Keratinocyte (primary cell): ENCODE data around the gene MLLT3. TPM values are rescaled to one million over a fixed set of nuclear protein-coding genes. Genes with fewer than 3 reads are reported as not detected.

Source experiments
- DNase-seq: peaks from one replicate; pipeline ENCODE4 v3.0.0-alpha.2; 2011; ENCODE audit warnings: low read depth, missing footprints, low spot score
- FAIRE-seq: peaks from 2 replicates; lab custom pipeline; 2011; peaks lifted over from hg19 to GRCh38; lab: Jason Lieb, UNC
- H2AFZ ChIP-seq: 2 replicates; pipeline ENCODE4 v1.6.0; 2012; ENCODE audit warnings: low read length, control low read depth, inconsistent platforms; ENCODE audit not compliant: control insufficient read depth
- H3K27ac ChIP-seq: 2 replicates; pipeline ENCODE4 v1.5.1; 2011; ENCODE audit warnings: low read length; ENCODE audit not compliant: control insufficient read depth, insufficient read depth
- H3K27me3 ChIP-seq: 3 replicates; pipeline ENCODE4 v1.6.0; 2011; ENCODE audit warnings: low read length; ENCODE audit not compliant: control insufficient read depth, insufficient read depth; ENCODE audit errors: extremely low read depth
- H3K36me3 ChIP-seq, 2 experiments: 2 replicates in 1 of 2; 3 replicates in 1 of 2; pipeline ENCODE4 v1.5.1; 2011; ENCODE audit warnings: low read length in 2 of 2, mild to moderate bottlenecking in 1 of 2; ENCODE audit not compliant: control insufficient read depth in 2 of 2, insufficient read depth in 2 of 2; ENCODE audit errors: extremely low read depth in 1 of 2
- H3K4me1 ChIP-seq: 3 replicates; pipeline ENCODE4 v1.5.1; 2011; ENCODE audit warnings: low read length; ENCODE audit not compliant: control insufficient read depth, insufficient read depth; ENCODE audit errors: extremely low read depth
- H3K4me2 ChIP-seq: 3 replicates; pipeline ENCODE4 v1.6.0; 2011; ENCODE audit warnings: low read depth, low read length; ENCODE audit not compliant: control insufficient read depth, insufficient read depth; ENCODE audit errors: extremely low read depth
- H3K4me3 ChIP-seq, 3 experiments: fragments of 200-600 bp in 1 of 3; sonication (generic) in 1 of 3; 2 replicates in 2 of 3; 3 replicates in 1 of 3; pipeline ENCODE4 v1.5.1; 2011 to 2016; ENCODE audit warnings: low read length in 3 of 3, mild to moderate bottlenecking in 3 of 3, control low read depth in 2 of 3, inconsistent platforms in 1 of 3, low read depth in 1 of 3, mixed read lengths in 1 of 3, mixed run types in 1 of 3, moderate library complexity in 1 of 3; ENCODE audit not compliant: control insufficient read depth in 2 of 3, insufficient read depth in 2 of 3; ENCODE audit errors: extremely low read depth in 1 of 3
- H3K79me2 ChIP-seq: 2 replicates; pipeline ENCODE4 v1.6.0; 2012; ENCODE audit warnings: low read length; ENCODE audit not compliant: control insufficient read depth, insufficient read depth
- H3K9ac ChIP-seq: 3 replicates; pipeline ENCODE4 v1.6.0; 2011; ENCODE audit warnings: low read length; ENCODE audit not compliant: control insufficient read depth, insufficient read depth; ENCODE audit errors: extremely low read depth
- H3K9me1 ChIP-seq: 3 replicates; pipeline ENCODE4 v1.6.0; 2011; ENCODE audit warnings: low read length; ENCODE audit not compliant: control insufficient read depth, insufficient read depth; ENCODE audit errors: extremely low read depth
- H3K9me3 ChIP-seq: 2 replicates; pipeline ENCODE4 v1.5.1; 2012; ENCODE audit warnings: low read depth, low read length; ENCODE audit not compliant: control insufficient read depth
- H4K20me1 ChIP-seq: 3 replicates; pipeline ENCODE4 v1.6.0; 2011; ENCODE audit warnings: low read length; ENCODE audit not compliant: control insufficient read depth, insufficient read depth; ENCODE audit errors: extremely low read depth
- CTCF ChIP-seq, 3 experiments: IDR thresholded peaks in 1 of 3; conservative IDR thresholded peaks in 1 of 3; optimal IDR thresholded peaks in 1 of 3; 2 replicates in 2 of 3; 3 replicates in 1 of 3; pipeline versions ENCODE3 to v1.5.1; 2011; ENCODE audit warnings: low read length in 3 of 3, mild to moderate bottlenecking in 3 of 3, moderate library complexity in 2 of 3, control low read depth in 1 of 3, inconsistent platforms in 1 of 3; ENCODE audit not compliant: insufficient read depth in 2 of 3; ENCODE audit errors: extremely low read depth in 1 of 3
- EZH2 ChIP-seq: IDR thresholded peaks from one replicate; pipeline ENCODE4 v1.6.1; 2012; ENCODE audit warnings: inconsistent platforms, mild to moderate bottlenecking, low read length, moderate library complexity
- dilution Hi-C: fragments of 300-500 bp; cut with MboI; formaldehyde crosslinking; loops from one replicate; pipeline ENCODE4 v1.7.0; 2020; ENCODE audit warnings: low sequenced_read_pairs; ENCODE audit not compliant: extremely low pct_ligation_motif_present
- polyA plus RNA-seq, 5 experiments: library from polyadenylated mRNA; depleted of rRNA in 3 of 5; stranded (reverse) in 3 of 5; stranded (forward) in 1 of 5; unstranded in 1 of 5; fragments of >200 nt; gene quantifications; 1 replicate in 1 of 5; 2 replicates in 3 of 5; 3 replicates in 1 of 5; pipeline versions ENCODE4 v1.2.1 to v1.2.3, GENCODE V29; 2011 to 2012; ENCODE audit warnings: missing spikeins in 2 of 5, low read depth in 1 of 5, low replicate concordance in 1 of 5

MLLT3 gene
- polyA plus RNA-seq, 1 donor (not counting 4 experiments of a cell fraction or from before 2014, with no cell fraction given) = 17.0 TPM

- dilution Hi-C loops = no loop called here
- peak; percentile 64 for DNase-seq
These were observed 306.6 kb downstream of the MLLT3 start for GRCh38 chr9:20315677-20316076.

GRCh38 chr9:20314981-20315380 lies 307.3 kb downstream of the MLLT3 start:
- H3K4me1 ChIP-seq = peaks cover 33% of the 10 kb centered on the region
- no peak overlapping the region for H3K27ac ChIP-seq
- no peak overlapping the region for H2AFZ ChIP-seq
- dilution Hi-C loops = no loop called here
- FAIRE-seq (peak; percentile 13), DNase-seq (no peak)
- no peaks in the 10 kb centered on the region for H4K20me1 ChIP-seq
- H3K9me3 ChIP-seq = no peaks in the 10 kb centered on the region
- TF ChIP-seq EZH2 = no peak
- no peak for TF ChIP-seq CTCF (optimal IDR thresholded peaks at IDR 0.05 in 1 of 3, IDR thresholded peaks at IDR 0.05 in 1 of 3, conservative IDR thresholded peaks at IDR 0.05 in 1 of 3; ENCODE audit: extremely low read depth in 1 of 3, insufficient read depth in 2 of 3, low read length in 3 of 3)
- no peak overlapping the region for H3K4me3 ChIP-seq
- no peaks in the 10 kb centered on the region for H3K36me3 ChIP-seq
- H3K9me1 ChIP-seq = no peaks in the 10 kb centered on the region
- H3K79me2 ChIP-seq = no peaks in the 10 kb centered on the region
- H3K4me2 ChIP-seq = no peak overlapping the region
- H3K9ac ChIP-seq = no peak overlapping the region
- no peaks in the 10 kb centered on the region for H3K27me3 ChIP-seq

More at GRCh38 chr9:20315677-20316076, 306.6 kb downstream of the MLLT3 start:
- Histone ChIP-seq H4K20me1 (no peaks in the 10 kb centered on the region), H3K27ac (peak overlapping the region; percentile 37), H3K4me2 (no peak overlapping the region), H3K79me2 (no peaks in the 10 kb centered on the region), H3K36me3 (no peaks in the 10 kb centered on the region), H3K4me1 (peaks cover 40% of the 10 kb centered on the region), H3K9me1 (no peaks in the 10 kb centered on the region), H3K4me3 (no peak overlapping the region), H3K9me3 (no peaks in the 10 kb centered on the region), H2AFZ (peak overlapping the region; percentile 39), H3K9ac (no peak overlapping the region), H3K27me3 (no peaks in the 10 kb centered on the region)
- peak; percentile 41 for FAIRE-seq
- TF ChIP-seq EZH2 (no peak), CTCF (optimal IDR thresholded peaks at IDR 0.05 in 1 of 3, IDR thresholded peaks at IDR 0.05 in 1 of 3, conservative IDR thresholded peaks at IDR 0.05 in 1 of 3; ENCODE audit: extremely low read depth in 1 of 3, insufficient read depth in 2 of 3, low read length in 3 of 3) (no peak)
